Activated CD8-positive, alpha-beta T cell treated with anti-CD3 and anti-CD28 coated beads, Interleukin-2, amount 10 ng/mL, durations not matched to agents 7 days and 5 days (primary cell): ENCODE results near the gene CTNND2. TPM values are rescaled to one million over a fixed set of nuclear protein-coding genes. Genes with fewer than 3 reads are reported as not detected.

Experiments
- ATAC-seq: fragments of 150-1000 bp; cut with Tn5 transposase; one replicate; pipeline ENCODE4 v1.10.0; 2021; ENCODE audit warnings: moderate library complexity
- CTCF ChIA-PET: fragments of 350-600 bp; sonication (Branson Sonifier 250); formaldehyde crosslinking; loops from one replicate; lab custom pipeline; 2021; ENCODE audit warnings: antibody characterized with exemption; lab: Charles Lee
- POLR2A ChIA-PET: fragments of 350-600 bp; sonication (Branson Sonifier 250); formaldehyde crosslinking; loops from one replicate; lab custom pipeline; 2021; ENCODE audit warnings: antibody characterized with exemption; lab: Charles Lee
- DNase-seq: peaks from one replicate; pipeline ENCODE4 v3.0.0-alpha.2; 2020
- H3K27ac Mint-ChIP-seq: one replicate; pipeline ENCODE4 v1.8.0; 2021; ENCODE audit warnings: mild to moderate bottlenecking, mixed read lengths
- H3K27me3 Mint-ChIP-seq: one replicate; pipeline ENCODE4 v1.8.0; 2021; ENCODE audit warnings: low read depth, mixed read lengths
- H3K36me3 Mint-ChIP-seq: one replicate; pipeline ENCODE4 v1.8.0; 2021; ENCODE audit warnings: low read depth, mixed read lengths
- H3K4me1 Mint-ChIP-seq: one replicate; pipeline ENCODE4 v1.8.0; 2021; ENCODE audit warnings: low read depth, mixed read lengths
- H3K4me3 Mint-ChIP-seq: one replicate; pipeline ENCODE4 v1.8.0; 2021; ENCODE audit warnings: mild to moderate bottlenecking, mixed read lengths
- H3K9me3 Mint-ChIP-seq: one replicate; pipeline ENCODE4 v1.8.0; 2022; ENCODE audit warnings: mixed read lengths; ENCODE audit not compliant: insufficient read depth
- total RNA-seq, 2 experiments: library from RNA; stranded (reverse); gene quantifications; one replicate each; pipeline ENCODE4 v1.2.3, GENCODE V29; 2021

CTNND2 gene
- total RNA-seq, 2 experiments from 2014 or later: not detected

GRCh38 chr5:11181940-11182339 is 722.3 kb downstream of the CTNND2 start:
- no peaks in the 10 kb centered on the region for H3K27me3 Mint-ChIP-seq
- ChIA-PET CTCF (no interaction called here), POLR2A (no interaction called here)
- no peak for DNase-seq
- no peaks in the 10 kb centered on the region for H3K9me3 Mint-ChIP-seq
- H3K4me1 Mint-ChIP-seq: no peaks in the 10 kb centered on the region
- H3K27ac Mint-ChIP-seq: no peak overlapping the region
- ATAC-seq: no peak
- H3K4me3 Mint-ChIP-seq: no peak overlapping the region
- H3K36me3 Mint-ChIP-seq: no peaks in the 10 kb centered on the region

- Mint-ChIP-seq H3K27me3 (no peaks in the 10 kb centered on the region), H3K4me3 (no peak overlapping the region), H3K27ac (no peak overlapping the region), H3K36me3 (no peaks in the 10 kb centered on the region), H3K4me1 (no peaks in the 10 kb centered on the region), H3K9me3 (no peaks in the 10 kb centered on the region)
- CTCF ChIA-PET: no interaction called here
- DNase-seq (no peak), ATAC-seq (no peak)
- POLR2A ChIA-PET: no interaction called here
Measured at GRCh38 chr5:11180890-11181289, 723.4 kb downstream of the CTNND2 start.

- ChIA-PET CTCF (no interaction called here), POLR2A (no interaction called here)
- DNase-seq (no peak), ATAC-seq (no peak)
- H3K4me3 Mint-ChIP-seq: no peak overlapping the region
- peaks cover 2% of the 10 kb centered on the region for H3K27me3 Mint-ChIP-seq
- H3K36me3 Mint-ChIP-seq: no peaks in the 10 kb centered on the region
- H3K9me3 Mint-ChIP-seq: no peaks in the 10 kb centered on the region
- no peak overlapping the region for H3K27ac Mint-ChIP-seq
- H3K4me1 Mint-ChIP-seq: no peaks in the 10 kb centered on the region
Measured at GRCh38 chr5:11177999-11178711, 726.1 kb downstream of the CTNND2 start.

- H3K4me3 Mint-ChIP-seq: no peak overlapping the region
- no peak for DNase-seq
- POLR2A ChIA-PET: no interaction called here
- no peak overlapping the region for H3K27ac Mint-ChIP-seq
- no peaks in the 10 kb centered on the region for H3K36me3 Mint-ChIP-seq
- ATAC-seq: no peak
- no peaks in the 10 kb centered on the region for H3K9me3 Mint-ChIP-seq
- H3K27me3 Mint-ChIP-seq: peaks cover 2% of the 10 kb centered on the region
- peaks cover 5% of the 10 kb centered on the region for H3K4me1 Mint-ChIP-seq
- CTCF ChIA-PET: no interaction called here
Measured at GRCh38 chr5:11174591-11174990, 729.7 kb downstream of the CTNND2 start.

DNA sequence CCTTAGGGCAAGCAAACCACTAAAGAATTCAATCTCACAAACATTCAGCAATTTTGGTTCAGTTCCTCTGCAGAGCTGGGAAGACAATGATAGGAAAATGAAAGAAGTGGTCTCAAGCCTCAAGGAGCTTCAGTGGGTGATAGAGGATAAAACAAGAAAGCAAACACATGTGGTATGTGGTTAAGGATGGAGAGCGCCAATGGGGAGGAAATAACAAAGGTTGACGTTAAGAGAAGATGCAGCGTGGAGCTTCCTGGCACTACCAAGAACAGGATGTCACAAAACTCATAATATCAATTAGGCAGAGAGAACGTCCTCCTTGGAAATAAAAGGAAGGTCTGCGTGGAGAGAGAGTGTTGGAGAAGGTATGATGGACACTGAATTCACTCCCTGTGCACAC is 731.8 kb downstream of the CTNND2 start:
- ChIA-PET POLR2A (no interaction called here), CTCF (no interaction called here)
- no peak overlapping the region for H3K27ac Mint-ChIP-seq
- H3K9me3 Mint-ChIP-seq: no peaks in the 10 kb centered on the region
- H3K4me3 Mint-ChIP-seq: no peak overlapping the region
- H3K27me3 Mint-ChIP-seq: peaks cover 2% of the 10 kb centered on the region
- peaks cover 5% of the 10 kb centered on the region for H3K4me1 Mint-ChIP-seq
- no peaks in the 10 kb centered on the region for H3K36me3 Mint-ChIP-seq
- DNase-seq (no peak), ATAC-seq (no peak)

DNA sequence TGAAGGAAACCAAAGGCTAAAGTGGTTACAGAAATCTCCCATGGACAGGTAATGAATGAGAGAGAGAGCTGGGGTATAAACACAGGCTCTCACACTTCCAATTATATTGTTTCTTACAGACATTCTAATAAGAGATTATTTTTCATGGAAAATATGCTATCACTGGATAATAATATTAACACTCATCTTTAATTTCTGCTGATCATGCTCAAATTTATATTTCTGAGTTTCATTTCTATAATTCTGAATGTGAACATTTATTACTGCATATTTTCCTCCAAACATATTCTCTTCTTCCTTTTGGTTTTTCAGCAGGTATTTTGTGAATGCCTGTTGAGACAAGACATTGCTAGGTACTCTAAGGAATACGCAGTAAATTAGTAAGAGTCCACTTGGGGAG is 733.0 kb downstream of the CTNND2 start:
- Mint-ChIP-seq H3K27me3 (peaks cover 2% of the 10 kb centered on the region), H3K9me3 (no peaks in the 10 kb centered on the region), H3K27ac (no peak overlapping the region), H3K36me3 (no peaks in the 10 kb centered on the region), H3K4me3 (no peak overlapping the region), H3K4me1 (peaks cover 5% of the 10 kb centered on the region)
- ATAC-seq (no peak), DNase-seq (no peak)
- CTCF ChIA-PET: no interaction called here
- POLR2A ChIA-PET: no interaction called here

- Mint-ChIP-seq H3K27me3 (no peaks in the 10 kb centered on the region), H3K36me3 (no peaks in the 10 kb centered on the region)
- POLR2A ChIA-PET: no interaction called here
Measured at GRCh38 chr5:11166923-11167322, 737.3 kb downstream of the CTNND2 start.

DNA sequence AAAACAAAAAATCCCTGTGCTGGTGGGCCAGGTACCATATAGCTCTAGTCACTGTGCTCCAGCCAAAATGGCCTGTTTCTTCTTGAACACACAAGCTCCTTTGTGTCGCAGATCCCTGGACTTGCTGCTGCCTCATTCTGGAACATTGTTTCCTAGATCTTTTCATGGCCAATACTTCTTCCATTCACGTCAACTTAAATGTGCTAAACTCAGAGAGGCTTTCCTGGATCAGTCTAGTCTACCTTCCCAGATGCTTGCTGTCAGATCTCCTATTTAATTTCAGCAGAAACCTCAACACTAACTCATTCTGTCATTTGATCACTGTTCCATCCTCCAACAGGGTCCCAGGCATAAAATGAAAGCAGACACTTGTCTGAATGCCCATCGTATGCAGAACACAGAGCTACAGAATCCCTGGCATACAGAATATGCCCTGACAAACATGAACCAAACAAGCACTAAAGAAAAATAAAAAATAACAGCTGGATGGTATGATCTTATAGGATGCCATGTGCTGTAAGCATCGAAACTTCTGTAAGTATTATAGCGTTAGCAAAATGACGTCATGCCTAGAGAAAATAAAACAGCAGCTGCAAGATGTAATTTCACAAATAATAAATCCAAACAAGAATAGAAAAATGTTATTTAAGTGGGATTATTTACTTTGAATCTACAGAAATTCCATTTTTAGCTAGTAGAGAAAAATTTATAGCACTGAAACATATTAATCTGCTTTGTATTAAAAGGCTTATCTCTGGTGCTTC is 739.5 kb downstream of the CTNND2 start:
- Mint-ChIP-seq H3K4me1 (no peaks in the 10 kb centered on the region), H3K9me3 (no peaks in the 10 kb centered on the region), H3K4me3 (no peak overlapping the region), H3K36me3 (no peaks in the 10 kb centered on the region), H3K27ac (no peak overlapping the region), H3K27me3 (no peaks in the 10 kb centered on the region)
- ChIA-PET POLR2A (no interaction called here), CTCF (no interaction called here)
- ATAC-seq (no peak), DNase-seq (no peak)

More at GRCh38 chr5:11166923-11167322, 737.3 kb downstream of the CTNND2 start:
- Mint-ChIP-seq H3K9me3 (no peaks in the 10 kb centered on the region), H3K4me3 (no peak overlapping the region), H3K27ac (no peak overlapping the region), H3K4me1 (no peaks in the 10 kb centered on the region)
- ATAC-seq (no peak), DNase-seq (no peak)
- CTCF ChIA-PET: no interaction called here

DNA sequence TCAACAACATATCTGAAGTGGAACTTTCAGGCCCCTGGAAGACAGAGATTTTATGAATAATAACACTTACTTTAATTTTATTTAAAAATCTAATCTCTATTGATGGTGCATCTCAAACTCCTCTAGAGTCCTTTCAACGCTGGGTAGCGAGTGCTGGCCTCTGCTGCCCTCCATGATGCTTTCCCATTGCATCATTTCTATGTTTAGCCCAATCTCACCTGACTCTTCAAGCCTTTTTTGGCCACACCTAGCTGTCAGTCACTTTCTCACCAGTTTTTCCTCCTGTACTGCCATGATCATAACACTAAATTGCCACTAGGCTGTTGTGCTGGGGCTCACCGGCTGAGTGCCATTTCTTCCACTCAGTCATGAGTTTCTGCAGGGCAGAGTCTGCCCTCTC is 747.1 kb downstream of the CTNND2 start:
- Mint-ChIP-seq H3K27me3 (no peaks in the 10 kb centered on the region), H3K4me3 (no peak overlapping the region), H3K4me1 (no peaks in the 10 kb centered on the region), H3K36me3 (no peaks in the 10 kb centered on the region), H3K9me3 (no peaks in the 10 kb centered on the region), H3K27ac (no peak overlapping the region)
- DNase-seq (no peak), ATAC-seq (no peak)
- ChIA-PET POLR2A (no interaction called here), CTCF (no interaction called here)

GRCh38 chr5:11153670-11154382 is 750.4 kb downstream of the CTNND2 start:
- ChIA-PET POLR2A (no interaction called here), CTCF (no interaction called here)
- Mint-ChIP-seq H3K27ac (no peak overlapping the region), H3K9me3 (no peaks in the 10 kb centered on the region), H3K27me3 (no peaks in the 10 kb centered on the region), H3K4me1 (no peaks in the 10 kb centered on the region), H3K4me3 (no peak overlapping the region), H3K36me3 (no peaks in the 10 kb centered on the region)
- ATAC-seq (no peak), DNase-seq (no peak)

- Mint-ChIP-seq H3K4me3 (no peak overlapping the region), H3K9me3 (no peaks in the 10 kb centered on the region), H3K4me1 (no peaks in the 10 kb centered on the region), H3K36me3 (no peaks in the 10 kb centered on the region), H3K27ac (no peak overlapping the region), H3K27me3 (no peaks in the 10 kb centered on the region)
- POLR2A ChIA-PET: interaction anchor here (0.9 kb wide), 1 partner anchor 799 kb away, joined by 3 read pairs; the partner anchor contains the start of gene MARCHF6
- CTCF ChIA-PET: interaction anchor here (1.1 kb wide), 1 partner anchor 9 kb away, joined by 3 read pairs; no protein-coding TSS in a partner anchor
- DNase-seq (no peak), ATAC-seq (no peak)
Measured at GRCh38 chr5:11152368-11152767, 751.9 kb downstream of the CTNND2 start.

- no peak overlapping the region for H3K27ac Mint-ChIP-seq
- ChIA-PET POLR2A (no interaction called here), CTCF (interaction anchor here (1.1 kb wide), 1 partner anchor 10 kb away, joined by 3 read pairs; no protein-coding TSS in a partner anchor)
- H3K9me3 Mint-ChIP-seq: no peaks in the 10 kb centered on the region
- ATAC-seq (no peak), DNase-seq (no peak)
- no peaks in the 10 kb centered on the region for H3K36me3 Mint-ChIP-seq
- H3K4me1 Mint-ChIP-seq: no peaks in the 10 kb centered on the region
- no peaks in the 10 kb centered on the region for H3K27me3 Mint-ChIP-seq
- H3K4me3 Mint-ChIP-seq: no peak overlapping the region
Measured at GRCh38 chr5:11150976-11151375, 753.3 kb downstream of the CTNND2 start.
